ENCODE results near the gene ARGLU1. TPM values are rescaled to one million over a fixed set of nuclear protein-coding genes. Genes with fewer than 3 reads are reported as not detected.

ARGLU1 gene
- total and polyA plus RNA-seq, 7 donors = 23.2 to 43.5 (median 23.9) TPM

DNA sequence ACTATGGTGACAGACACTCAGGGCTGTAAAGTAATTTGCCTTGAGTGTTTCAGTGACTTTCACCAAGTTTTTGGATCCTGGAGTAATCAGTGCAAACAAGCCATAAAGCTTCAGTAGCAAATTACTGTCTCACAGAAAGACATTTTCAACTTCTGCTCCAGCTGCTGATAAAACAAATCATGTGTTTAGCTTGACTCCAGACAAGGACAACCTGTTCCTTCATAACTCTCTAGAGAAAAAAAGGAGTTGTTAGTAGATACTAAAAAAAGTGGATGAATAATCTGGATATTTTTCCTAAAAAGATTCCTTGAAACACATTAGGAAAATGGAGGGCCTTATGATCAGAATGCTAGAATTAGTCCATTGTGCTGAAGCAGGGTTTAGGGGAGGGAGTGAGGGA is 9.4 kb downstream of the ARGLU1 start:
- TF ChIP-seq, protein P1, sequence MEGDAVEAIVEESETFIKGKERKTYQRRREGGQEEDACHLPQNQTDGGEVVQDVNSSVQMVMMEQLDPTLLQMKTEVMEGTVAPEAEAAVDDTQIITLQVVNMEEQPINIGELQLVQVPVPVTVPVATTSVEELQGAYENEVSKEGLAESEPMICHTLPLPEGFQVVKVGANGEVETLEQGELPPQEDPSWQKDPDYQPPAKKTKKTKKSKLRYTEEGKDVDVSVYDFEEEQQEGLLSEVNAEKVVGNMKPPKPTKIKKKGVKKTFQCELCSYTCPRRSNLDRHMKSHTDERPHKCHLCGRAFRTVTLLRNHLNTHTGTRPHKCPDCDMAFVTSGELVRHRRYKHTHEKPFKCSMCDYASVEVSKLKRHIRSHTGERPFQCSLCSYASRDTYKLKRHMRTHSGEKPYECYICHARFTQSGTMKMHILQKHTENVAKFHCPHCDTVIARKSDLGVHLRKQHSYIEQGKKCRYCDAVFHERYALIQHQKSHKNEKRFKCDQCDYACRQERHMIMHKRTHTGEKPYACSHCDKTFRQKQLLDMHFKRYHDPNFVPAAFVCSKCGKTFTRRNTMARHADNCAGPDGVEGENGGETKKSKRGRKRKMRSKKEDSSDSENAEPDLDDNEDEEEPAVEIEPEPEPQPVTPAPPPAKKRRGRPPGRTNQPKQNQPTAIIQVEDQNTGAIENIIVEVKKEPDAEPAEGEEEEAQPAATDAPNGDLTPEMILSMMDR (IDR thresholded peaks at IDR 0.05) = no peak
- Histone ChIP-seq H3K4me3 (no peak overlapping the region), H3K9me3 (no peaks in the 10 kb centered on the region), H3K36me3 (ENCODE audit: insufficient read depth in 1 of 2, low read depth in 1 of 2) (peaks cover 4 to 59% of the 10 kb centered on the region in 2 donors), H3K27ac (no peak overlapping the region), H3K27me3 (ENCODE audit: insufficient read depth in 3 of 3, low read length in 2 of 3) (no peaks in the 10 kb centered on the region), H3K4me1 (peaks cover 34% of the 10 kb centered on the region)
- peak in 1 of 4 donors; percentile 44 for ATAC-seq
- no peak for DNase-seq
- intact Hi-C loops (cut with DNase I) = no loop called here

DNA sequence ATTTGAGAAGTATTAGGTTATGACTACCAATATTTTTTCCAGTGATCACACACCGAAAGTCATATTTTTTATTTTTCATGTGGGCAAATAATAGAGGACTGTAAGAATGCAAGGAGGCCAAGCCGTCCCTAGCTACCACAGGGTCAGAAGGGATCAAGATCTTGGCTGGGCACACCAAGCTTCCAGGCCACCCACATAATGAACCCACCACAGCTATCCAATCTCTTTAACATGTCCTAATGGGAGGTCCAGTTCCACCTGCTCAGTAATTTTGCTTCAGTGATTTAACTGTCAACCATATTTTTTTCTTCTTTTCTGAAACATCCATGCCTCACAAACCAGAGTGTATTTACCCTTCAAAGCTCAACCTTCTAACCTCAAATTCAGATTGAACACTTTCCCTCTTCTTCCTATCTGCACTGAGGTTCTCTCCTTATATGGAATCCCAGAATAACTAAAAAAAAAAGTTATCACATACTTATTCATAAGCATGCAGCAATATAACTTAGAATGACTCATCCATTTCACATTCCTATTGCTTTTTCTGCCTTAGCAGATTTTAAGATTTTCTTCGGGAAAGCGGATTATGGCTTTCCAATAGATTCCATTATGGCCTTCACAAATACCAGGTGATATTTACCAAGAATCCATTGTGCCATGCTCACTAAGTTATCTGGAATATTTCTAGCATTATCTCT is 12.2 kb downstream of the ARGLU1 start:
- no peaks in the 10 kb centered on the region for H3K9me3 ChIP-seq
- TF ChIP-seq, protein P1 (IDR thresholded peaks at IDR 0.05) = no peak
- WGBS, 3 donors = 81 to 90% (median 88%) methylated on average over 4 of the region's 4 CpGs
- H3K27ac ChIP-seq = no peak overlapping the region
- intact Hi-C loops (cut with DNase I) = no loop called here
- DNase-seq (no peak), ATAC-seq (no peak)
- no peak overlapping the region for H3K4me3 ChIP-seq
- H3K27me3 ChIP-seq (ENCODE audit: insufficient read depth in 3 of 3, low read length in 2 of 3) = no peaks in the 10 kb centered on the region
- H3K36me3 ChIP-seq (ENCODE audit: insufficient read depth in 1 of 2, low read depth in 1 of 2) = peaks cover 4 to 64% of the 10 kb centered on the region in 2 donors
- peaks cover 11% of the 10 kb centered on the region for H3K4me1 ChIP-seq

DNA sequence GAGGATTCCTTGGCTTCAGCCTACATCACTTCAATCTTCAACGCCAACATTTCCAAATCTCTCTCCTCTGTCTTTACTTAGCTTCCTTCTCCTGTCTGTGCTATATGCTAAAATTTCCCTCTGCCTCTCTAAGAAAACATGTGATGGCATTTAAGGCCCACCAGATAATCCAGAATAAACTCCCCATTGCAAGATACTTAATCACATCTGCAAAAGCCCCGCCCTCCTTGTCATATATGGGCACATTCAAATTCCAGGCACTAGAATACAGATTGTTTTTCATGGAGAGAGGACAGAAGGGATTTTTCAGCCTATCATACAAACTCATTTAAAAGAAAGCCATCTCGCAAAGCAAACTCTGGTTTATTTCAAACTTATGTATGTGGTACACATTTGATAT is 16.2 kb downstream of the ARGLU1 start:
- no peak overlapping the region for H3K27ac ChIP-seq
- H3K9me3 ChIP-seq = no peaks in the 10 kb centered on the region
- no peak overlapping the region for H3K4me3 ChIP-seq
- peaks cover 0 to 41% of the 10 kb centered on the region in 2 donors for H3K36me3 ChIP-seq (ENCODE audit: insufficient read depth in 1 of 2, low read depth in 1 of 2)
- ATAC-seq (no peak), DNase-seq (no peak)
- WGBS, 3 donors = 95 to 99% (median 96%) methylated on average over 3 of the region's 3 CpGs
- H3K4me1 ChIP-seq = peaks cover 7% of the 10 kb centered on the region
- intact Hi-C loops (cut with DNase I) = no loop called here
- TF ChIP-seq, protein P1 (IDR thresholded peaks at IDR 0.05) = no peak
- no peaks in the 10 kb centered on the region for H3K27me3 ChIP-seq (ENCODE audit: insufficient read depth in 3 of 3, low read length in 2 of 3)

GRCh38 chr13:106551350-106551749 is 16.6 kb downstream of the ARGLU1 start:
- DNase-seq (no peak), ATAC-seq (no peak)
- Histone ChIP-seq H3K9me3 (no peaks in the 10 kb centered on the region), H3K4me1 (peaks cover 7% of the 10 kb centered on the region), H3K4me3 (no peak overlapping the region), H3K27me3 (ENCODE audit: insufficient read depth in 3 of 3, low read length in 2 of 3) (no peaks in the 10 kb centered on the region), H3K27ac (no peak overlapping the region), H3K36me3 (ENCODE audit: insufficient read depth in 1 of 2, low read depth in 1 of 2) (peaks cover 0 to 37% of the 10 kb centered on the region in 2 donors)
- TF ChIP-seq, protein P1 (IDR thresholded peaks at IDR 0.05) = no peak
- intact Hi-C loops (cut with DNase I) = no loop called here
- 98 to 100% (median 100%) methylated on average over 1 of the region's 1 CpG for WGBS, 3 donors

All from psoas muscle (tissue), 8 donors.